Stimulated activated naive CD4-positive, alpha-beta T cell (primary cell): ENCODE data around the gene MBOAT2.
"Not testable (repeated sequence)": the region's sequence is repeated elsewhere in the genome, so short reads cannot be mapped to it uniquely, and the experiment has no call there.

Experiments
- DNase-seq, 6 experiments: peaks; one replicate each; lab custom pipeline; 2025; lab: John Stamatoyannopoulos, UW

MBOAT2 gene

GRCh38 chr2:8956774-8957173, 46.7 kb downstream of the MBOAT2 start:
- no peak for DNase-seq

- no peak for DNase-seq
Observed at GRCh38 chr2:8954990-8955389, 48.5 kb downstream of the MBOAT2 start.

GRCh38 chr2:8953525-8953924, 50.0 kb downstream of the MBOAT2 start:
- no peak for DNase-seq

GRCh38 chr2:8939486-8940114, 63.9 kb downstream of the MBOAT2 start:
- no peak for DNase-seq

GRCh38 chr2:8938384-8938783, 65.1 kb downstream of the MBOAT2 start:
- no peak for DNase-seq

- DNase-seq = no peak
Observed at GRCh38 chr2:8935982-8936381, 67.5 kb downstream of the MBOAT2 start.

GRCh38 chr2:8934338-8934737, 69.1 kb downstream of the MBOAT2 start:
- no peak for DNase-seq

- no peak for DNase-seq
Observed at GRCh38 chr2:8932702-8933101, 70.8 kb downstream of the MBOAT2 start.

GRCh38 chr2:8930185-8930584, 73.3 kb downstream of the MBOAT2 start:
- not testable (repeated sequence) for DNase-seq

GRCh38 chr2:8929128-8929527, 74.4 kb downstream of the MBOAT2 start:
- DNase-seq = no peak

- no peak for DNase-seq
Observed at GRCh38 chr2:8927510-8928455, 75.7 kb downstream of the MBOAT2 start.

- no peak for DNase-seq
Observed at GRCh38 chr2:8926356-8926755, 77.1 kb downstream of the MBOAT2 start.

GRCh38 chr2:8925411-8925810, 78.1 kb downstream of the MBOAT2 start:
- no peak for DNase-seq

- no peak for DNase-seq
Observed at GRCh38 chr2:8923183-8923582, 80.3 kb downstream of the MBOAT2 start.

- no peak for DNase-seq
Observed at GRCh38 chr2:8922431-8922830, 81.1 kb downstream of the MBOAT2 start.

GRCh38 chr2:8918412-8918811, 85.1 kb downstream of the MBOAT2 start:
- no peak for DNase-seq

GRCh38 chr2:8915941-8916340, 87.5 kb downstream of the MBOAT2 start:
- DNase-seq = no peak

GRCh38 chr2:8913767-8914166, 89.7 kb downstream of the MBOAT2 start:
- DNase-seq = not testable (repeated sequence)

- DNase-seq = no peak
Observed at GRCh38 chr2:8907764-8908288, 95.7 kb downstream of the MBOAT2 start.

GRCh38 chr2:8903924-8904323, 99.6 kb downstream of the MBOAT2 start:
- not testable (repeated sequence) for DNase-seq

- not testable (repeated sequence) for DNase-seq
Observed at GRCh38 chr2:8902757-8903156, 100.7 kb downstream of the MBOAT2 start.

- DNase-seq = not testable (repeated sequence)
Observed at GRCh38 chr2:8897206-8897605, 106.3 kb downstream of the MBOAT2 start.

GRCh38 chr2:8896671-8897070, 106.8 kb downstream of the MBOAT2 start:
- not testable (repeated sequence) for DNase-seq
